GM19023 (cell line): ENCODE measurements around the gene ADAM30.

ENCODE experiments used
- ATAC-seq: cut with Tn5 transposase; IDR thresholded peaks from one replicate; pipeline ENCODE4 v1.9.1; 2021; ENCODE audit warnings: mild to moderate bottlenecking, moderate library complexity; ENCODE audit not compliant: unreplicated experiment

ADAM30 gene

GRCh38 chr1:119909890-119910596 lies 13.7 kb upstream of the ADAM30 start:
- ATAC-seq, result no peak

- ATAC-seq, result no peak
Measured at GRCh38 chr1:119908661-119909060, 12.3 kb upstream of the ADAM30 start.

- no peak for ATAC-seq
Measured at GRCh38 chr1:119906927-119907652, 10.8 kb upstream of the ADAM30 start.

GRCh38 chr1:119903443-119903835 lies 7.1 kb upstream of the ADAM30 start:
- no peak for ATAC-seq

- no peak for ATAC-seq
Measured at GRCh38 chr1:119902775-119903442, 6.6 kb upstream of the ADAM30 start.

- no peak for ATAC-seq
Measured at GRCh38 chr1:119898981-119899720, 2.8 kb upstream of the ADAM30 start.

GRCh38 chr1:119898530-119898929 lies 2.2 kb upstream of the ADAM30 start:
- no peak for ATAC-seq

GRCh38 chr1:119895102-119895501 lies 1.2 kb downstream of the ADAM30 start:
- ATAC-seq, result no peak

GRCh38 chr1:119893827-119894700 lies 2.3 kb downstream of the ADAM30 start:
- no peak for ATAC-seq

- no peak for ATAC-seq
Measured at GRCh38 chr1:119893238-119893791, 3.0 kb downstream of the ADAM30 start.

GRCh38 chr1:119891386-119891785 lies 4.9 kb downstream of the ADAM30 start:
- ATAC-seq, result no peak

GRCh38 chr1:119888476-119888875 lies 7.8 kb downstream of the ADAM30 start:
- no peak for ATAC-seq

- no peak for ATAC-seq
Measured at GRCh38 chr1:119887427-119887826, 8.9 kb downstream of the ADAM30 start.

GRCh38 chr1:119885903-119886783 lies 10.2 kb downstream of the ADAM30 start:
- no peak for ATAC-seq

GRCh38 chr1:119884711-119885110 lies 11.6 kb downstream of the ADAM30 start:
- no peak for ATAC-seq

GRCh38 chr1:119883826-119884225 lies 12.5 kb downstream of the ADAM30 start:
- ATAC-seq, result no peak

- ATAC-seq, result no peak
Measured at GRCh38 chr1:119882132-119883049, 13.9 kb downstream of the ADAM30 start.
